SH-SY5Y (cell line): ENCODE results near the gene KRT76.

Experiments used
- GATA2 ChIP-seq: IDR thresholded peaks from 2 replicates; pipeline ENCODE4 v1.6.1; 2011; ENCODE audit warnings: mild to moderate bottlenecking, low read depth, low read length
- GATA3 ChIP-seq: IDR thresholded peaks from 2 replicates; pipeline ENCODE4 v1.6.1; 2011; ENCODE audit warnings: low read depth, mild to moderate bottlenecking, low read length, moderate library complexity

The KRT76 gene

DNA sequence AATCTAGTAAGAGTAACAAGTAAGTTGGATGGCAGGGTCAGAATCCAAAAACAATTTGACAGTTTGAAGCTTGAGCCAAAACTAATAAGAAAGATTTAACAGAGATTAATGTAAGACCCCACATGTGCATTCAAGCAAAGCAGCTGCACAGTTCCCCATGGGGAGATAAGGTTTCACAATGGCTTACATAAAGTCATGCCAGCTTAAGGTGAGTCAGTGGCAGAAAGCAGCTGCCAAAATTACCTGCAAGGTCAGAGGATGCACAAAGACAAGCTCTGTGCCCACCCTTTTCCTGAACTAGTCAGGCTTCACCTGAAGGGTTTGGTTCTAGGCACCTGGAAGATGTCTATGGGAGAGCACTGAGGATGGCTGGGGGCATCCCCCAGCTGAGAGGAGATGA is 37.2 kb downstream of the KRT76 start:
- no peak for TF ChIP-seq GATA2
- TF ChIP-seq GATA3, result no peak

DNA sequence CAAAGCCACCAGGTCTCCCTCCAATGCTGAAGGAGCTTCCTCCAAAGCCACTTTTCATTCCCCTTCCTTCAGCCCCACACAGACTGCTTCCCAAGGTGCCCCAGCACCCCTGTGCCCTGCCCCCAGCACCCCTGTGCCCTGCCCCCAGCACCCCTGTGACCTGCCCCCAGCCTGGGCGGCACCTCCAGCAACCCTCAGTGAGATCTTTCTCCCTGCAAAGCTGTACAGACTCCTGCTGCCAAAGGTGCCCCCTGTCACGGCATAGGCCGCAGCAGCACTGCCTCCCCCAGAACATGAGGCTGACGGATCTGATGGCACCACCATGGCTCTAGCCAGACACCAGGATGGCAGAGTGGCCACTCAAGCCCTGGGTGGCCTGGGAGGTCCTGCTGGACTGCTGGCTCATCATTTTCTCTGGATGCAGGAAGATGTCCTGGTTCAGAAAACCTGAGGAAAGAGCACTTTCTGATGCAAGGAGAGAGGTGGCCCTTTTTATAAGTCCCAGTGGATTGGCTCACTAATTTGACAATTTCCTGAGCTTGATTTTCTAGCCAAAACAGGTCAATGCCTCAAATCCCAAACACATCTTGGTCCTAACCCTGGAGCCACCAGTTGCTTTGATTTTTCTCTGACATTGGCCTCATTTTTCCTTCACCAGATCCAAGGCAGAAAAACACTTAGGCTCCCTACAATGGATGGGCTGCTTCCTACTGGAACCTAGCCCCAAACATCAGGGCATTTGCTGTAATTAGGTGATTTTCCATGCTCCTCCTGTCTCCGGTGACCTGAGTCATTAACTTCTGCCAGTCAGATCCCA is 41.1 kb downstream of the KRT76 start:
- TF ChIP-seq GATA3, result no peak
- TF ChIP-seq GATA2, result no peak

DNA sequence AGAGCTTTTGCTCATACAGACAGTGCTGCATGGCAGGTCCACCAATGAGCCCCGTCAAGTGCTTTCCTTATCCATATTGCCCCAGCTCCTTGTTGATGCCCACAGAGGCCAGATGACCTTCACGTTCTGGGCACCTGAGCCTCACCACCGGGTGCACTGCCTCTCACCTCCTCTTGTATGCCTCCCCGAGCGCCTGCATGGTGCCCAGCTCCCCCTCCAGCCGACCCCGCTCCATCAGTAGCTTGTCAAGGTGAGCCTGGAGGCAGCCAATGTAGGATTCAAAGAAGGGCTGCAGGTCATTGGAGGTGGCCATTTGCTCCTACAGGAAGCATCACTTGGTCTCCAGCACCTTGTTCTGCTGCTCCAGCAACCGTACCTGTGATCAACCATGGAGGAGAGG is 42.0 kb downstream of the KRT76 start:
- TF ChIP-seq GATA2 (no peak), GATA3 (no peak)

DNA sequence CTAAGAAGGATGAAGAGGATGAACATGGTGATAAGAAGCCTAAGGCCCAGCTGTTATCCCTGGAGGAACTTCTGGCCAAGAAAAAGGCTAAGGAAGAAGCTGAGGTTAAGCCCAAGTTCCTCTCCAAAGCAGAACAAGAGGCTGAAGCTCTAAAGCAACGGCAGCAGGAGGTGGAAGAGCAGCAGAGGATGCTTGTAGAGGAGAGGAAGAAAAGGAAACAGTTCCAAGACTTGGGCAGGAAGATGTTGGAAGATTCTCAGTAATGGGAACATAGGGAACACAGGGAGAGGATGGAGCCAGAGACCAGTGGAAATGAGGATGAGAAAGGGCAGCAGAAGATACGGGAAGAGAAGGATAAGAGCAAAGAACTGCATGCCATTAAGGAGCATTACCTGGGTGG is 46.4 kb downstream of the KRT76 start:
- TF ChIP-seq GATA3 (no peak), GATA2 (no peak)

DNA sequence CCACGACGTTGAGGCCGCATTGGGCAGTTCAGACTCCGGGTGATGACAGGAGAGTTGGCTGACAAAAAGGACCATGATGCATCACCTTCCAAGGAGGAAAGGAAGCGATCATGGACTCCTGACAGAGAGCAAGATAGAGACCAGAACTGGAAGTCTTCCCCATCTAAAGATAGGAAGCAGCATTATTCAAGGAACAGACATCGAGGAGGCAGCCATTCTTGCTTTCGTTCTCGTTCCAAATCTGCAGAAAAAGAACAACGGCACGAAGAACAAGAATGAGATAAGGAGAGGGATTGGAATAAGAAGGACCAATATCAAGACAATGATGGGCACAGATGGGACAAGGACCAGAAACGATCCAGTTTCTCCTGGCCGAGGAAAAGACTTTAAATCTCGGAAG is 46.8 kb downstream of the KRT76 start:
- TF ChIP-seq GATA2 (no peak), GATA3 (no peak)

DNA sequence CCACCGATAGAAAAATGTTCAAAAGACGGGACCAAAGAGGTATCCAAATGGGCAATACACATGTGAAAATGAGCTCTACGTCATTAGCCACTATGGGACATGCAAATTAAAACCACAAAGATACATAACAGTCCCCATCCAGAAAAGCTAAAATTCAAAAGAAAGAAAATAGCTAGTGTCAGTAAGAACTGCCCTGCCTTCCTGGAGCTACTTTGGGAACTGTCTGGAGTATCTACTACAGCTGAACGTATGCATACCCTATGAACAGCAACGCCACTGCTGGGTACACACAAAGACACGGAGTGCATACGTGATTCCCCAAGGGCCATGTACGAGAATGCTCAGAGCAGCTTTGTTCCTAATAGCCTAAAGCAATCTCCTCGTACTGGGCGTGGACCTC is 48.0 kb downstream of the KRT76 start:
- no peak for TF ChIP-seq GATA3
- TF ChIP-seq GATA2, result no peak

DNA sequence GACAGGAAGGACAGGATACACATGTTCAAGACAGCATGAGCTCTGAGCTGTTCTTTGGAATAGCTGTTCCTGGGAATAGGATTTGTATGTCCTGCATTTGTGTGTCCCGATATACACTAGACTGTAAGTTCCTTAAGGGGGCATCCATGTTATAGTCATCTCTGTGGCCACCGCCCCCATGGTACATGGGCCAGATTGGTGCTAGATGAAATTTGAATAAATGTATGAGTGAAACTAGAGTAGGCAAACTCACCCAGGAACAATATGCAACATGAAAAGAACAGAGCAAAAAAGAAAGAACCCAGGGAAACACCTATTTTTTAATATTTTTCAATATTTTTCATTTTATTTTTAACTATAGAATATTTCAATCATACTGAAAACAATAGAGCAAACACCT is 48.8 kb downstream of the KRT76 start:
- TF ChIP-seq GATA2 (no peak), GATA3 (no peak)

DNA sequence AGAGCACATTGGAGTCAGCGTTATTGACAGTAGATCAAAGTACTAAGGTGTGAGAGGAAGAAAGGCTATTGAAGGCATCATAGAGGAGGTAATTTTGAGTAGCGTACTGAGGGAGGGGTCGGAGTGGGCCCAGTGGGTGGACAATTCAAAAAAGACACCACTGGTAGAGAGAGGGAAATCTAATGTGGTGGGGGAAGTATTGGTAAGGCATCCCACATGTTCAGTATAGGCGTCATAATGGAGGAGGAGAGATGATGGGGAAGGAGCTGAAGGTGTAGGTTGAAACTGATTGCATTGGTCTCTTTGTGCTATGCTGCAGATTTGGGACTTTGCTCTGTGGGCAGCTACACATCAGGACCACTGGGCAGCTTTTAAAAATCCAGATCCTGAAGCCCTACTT is 50.1 kb downstream of the KRT76 start:
- no peak for TF ChIP-seq GATA2
- no peak for TF ChIP-seq GATA3

DNA sequence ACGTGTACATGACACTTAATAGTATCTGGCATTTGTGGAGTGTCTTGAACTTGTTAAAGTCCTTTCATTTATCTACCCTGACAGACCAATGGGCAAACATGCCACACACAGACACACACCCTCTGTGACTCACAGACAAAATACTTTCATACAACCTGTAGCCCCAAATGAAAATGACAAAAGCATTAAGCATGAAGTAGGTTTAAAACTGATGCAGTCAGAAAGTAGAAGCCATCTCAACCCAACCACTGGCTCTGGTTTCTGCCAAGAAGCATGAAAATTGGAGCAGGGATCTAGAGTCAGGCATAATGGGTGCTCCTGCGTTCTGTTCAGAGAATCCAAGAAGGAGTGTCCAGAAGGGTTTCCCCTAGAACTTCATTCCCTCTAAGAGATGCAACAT is 50.7 kb downstream of the KRT76 start:
- TF ChIP-seq GATA3, result no peak
- no peak for TF ChIP-seq GATA2

DNA sequence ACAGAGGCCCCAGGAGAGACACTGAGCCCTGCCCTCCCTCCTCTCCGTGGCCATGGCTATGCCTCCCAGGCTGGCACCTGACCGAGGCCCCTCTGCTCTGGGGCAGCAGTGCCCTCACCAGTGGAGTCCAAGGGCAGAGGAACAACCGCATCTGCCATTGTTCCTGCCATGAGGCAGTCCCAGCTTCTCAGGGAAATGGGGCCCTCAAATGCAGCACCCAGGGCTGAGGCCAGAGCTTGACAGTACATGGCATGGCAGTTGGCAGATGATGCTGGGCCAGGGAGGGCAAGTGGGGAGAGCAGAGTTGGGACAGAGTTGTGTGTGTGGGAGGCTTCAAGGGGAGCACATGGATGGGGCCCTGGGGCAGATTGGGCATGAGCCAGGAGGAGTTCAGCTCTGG is 52.8 kb downstream of the KRT76 start:
- TF ChIP-seq GATA2 (no peak), GATA3 (no peak)

DNA sequence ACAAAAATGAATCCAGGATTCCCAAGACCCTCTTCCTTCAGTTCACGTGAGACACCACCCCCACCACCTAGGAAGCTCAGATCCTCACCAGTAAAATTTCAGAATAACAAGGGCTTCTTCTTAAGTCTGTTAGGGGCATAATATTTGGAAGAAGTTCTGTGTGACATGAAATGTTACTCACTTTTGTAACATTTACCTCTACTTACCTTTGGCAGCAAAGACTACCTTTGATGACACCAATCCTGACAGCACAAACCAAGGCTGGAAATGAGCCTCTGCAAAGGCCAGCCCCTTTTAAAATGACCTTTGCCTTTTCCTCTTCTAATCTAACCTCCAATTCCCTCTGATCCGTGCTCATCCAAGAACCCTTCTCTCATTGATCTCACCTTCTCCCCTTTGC is 54.5 kb downstream of the KRT76 start:
- TF ChIP-seq GATA2, result no peak
- TF ChIP-seq GATA3, result no peak

DNA sequence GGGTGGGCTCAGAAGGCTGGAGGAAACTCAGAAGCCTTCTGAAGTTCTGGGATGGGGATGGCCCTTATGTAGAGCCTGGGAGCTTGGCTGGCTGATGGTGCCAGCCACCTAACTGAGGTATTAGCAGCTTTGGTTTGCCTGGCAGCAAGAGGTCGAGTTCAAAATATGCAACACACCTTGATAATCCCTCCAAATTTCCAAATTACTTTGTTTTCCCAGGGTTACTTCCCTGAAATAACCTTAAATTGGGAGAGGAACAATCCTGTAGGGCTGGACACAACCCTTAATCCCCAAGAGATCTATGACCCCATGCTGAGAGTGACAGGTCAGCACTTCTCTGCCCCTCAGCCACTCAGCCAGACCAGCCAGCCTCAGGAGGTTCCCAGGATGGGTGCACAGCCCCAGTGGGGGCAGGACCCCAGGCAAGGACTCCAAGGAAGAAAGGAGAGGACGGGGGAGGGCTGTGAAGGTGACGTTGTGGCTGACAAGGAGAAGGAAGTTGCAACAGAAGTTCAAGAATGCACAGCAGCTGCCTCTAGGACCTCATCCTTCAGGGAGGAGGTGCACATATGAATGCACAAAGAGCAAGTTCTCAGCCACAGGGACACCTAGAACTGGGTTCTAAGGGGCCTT is 55.2 kb downstream of the KRT76 start:
- TF ChIP-seq GATA2 (no peak), GATA3 (no peak)

DNA sequence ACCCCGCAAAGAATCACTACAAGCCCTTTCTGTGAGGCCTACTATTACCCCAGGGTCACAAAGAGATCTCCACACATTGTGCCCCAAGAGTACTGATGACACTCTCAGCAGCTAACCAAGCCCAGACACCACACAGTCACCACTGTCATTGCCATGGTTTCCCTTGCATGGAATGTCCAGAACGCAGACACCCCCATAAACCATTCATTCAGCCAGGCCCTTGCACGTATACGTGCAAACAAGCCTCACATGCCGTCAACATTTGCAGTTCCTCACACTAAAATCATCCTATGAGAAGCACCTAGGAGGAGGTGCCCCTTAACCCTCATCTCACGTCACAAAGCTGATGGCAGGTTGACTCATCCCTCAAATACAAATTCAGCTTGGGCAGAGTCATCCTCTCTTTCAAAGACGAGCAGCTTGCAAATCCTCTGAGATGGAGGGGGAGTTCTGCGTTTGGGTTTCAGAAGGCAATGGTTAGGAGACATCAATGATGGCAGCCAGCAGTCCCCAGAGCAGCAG is 56.7 kb downstream of the KRT76 start:
- TF ChIP-seq GATA3 (no peak), GATA2 (no peak)
